CD14-positive monocyte (primary cell): ENCODE results near the gene KIRREL3. TPM values are rescaled to one million over a fixed set of nuclear protein-coding genes. Genes with fewer than 3 reads are reported as not detected.

Experiments
- DNase-seq, 3 donors: peaks; one replicate each; pipeline ENCODE4 v3.0.0-alpha.2; 2011 to 2022
- H2AFZ ChIP-seq: 2 replicates; pipeline ENCODE4 v1.6.0; 2012; ENCODE audit warnings: mild to moderate bottlenecking, low read depth, low read length, inconsistent platforms; ENCODE audit not compliant: insufficient read depth, poor library complexity, severe bottlenecking
- H3K27ac ChIP-seq, 2 donors: 1 replicate in 1 of 2; 2 replicates in 1 of 2; pipeline ENCODE4 v1.5.1; 2012 to 2013; ENCODE audit warnings: low read length in 2 of 2, control low read depth in 1 of 2, inconsistent platforms in 1 of 2, low read depth in 1 of 2, mild to moderate bottlenecking in 1 of 2
- H3K27me3 ChIP-seq, 2 donors: one replicate each; pipeline versions ENCODE4 v1.6.0 to v1.6.1; 2011 to 2013; ENCODE audit warnings: low read length in 2 of 2; ENCODE audit not compliant: control insufficient read depth in 2 of 2, insufficient read depth in 2 of 2
- H3K36me3 ChIP-seq, 2 donors: replicated peaks in 1 of 2; 1 replicate in 1 of 2; 2 replicates in 1 of 2; pipeline versions ENCODE4 v1.5.1 to v1.6.1; 2012 to 2013; ENCODE audit warnings: low read length in 2 of 2, control low read depth in 1 of 2, inconsistent platforms in 1 of 2, mild to moderate bottlenecking in 1 of 2; ENCODE audit not compliant: insufficient read depth in 2 of 2, control insufficient read depth in 1 of 2
- H3K4me1 ChIP-seq, 2 donors: 1 replicate in 1 of 2; 2 replicates in 1 of 2; pipeline versions ENCODE4 v1.5.1 to v1.6.1; 2012 to 2013; ENCODE audit warnings: low read length in 2 of 2, control low read depth in 1 of 2, inconsistent platforms in 1 of 2, mild to moderate bottlenecking in 1 of 2, moderate library complexity in 1 of 2; ENCODE audit not compliant: insufficient read depth in 2 of 2, control insufficient read depth in 1 of 2
- H3K4me2 ChIP-seq: replicated peaks from 2 replicates; pipeline ENCODE3; 2012; ENCODE audit warnings: low read length, moderate library complexity, mild to moderate bottlenecking; ENCODE audit not compliant: poor library complexity, severe bottlenecking; ENCODE audit errors: extremely low read depth
- H3K4me3 ChIP-seq, 3 experiments: fragments of 200-600 bp in 1 of 3; sonication (generic) in 1 of 3; replicated peaks in 1 of 3; 1 replicate in 2 of 3; 2 replicates in 1 of 3; pipeline ENCODE4 v1.5.1; 2011 to 2013; ENCODE audit warnings: low read length in 3 of 3, mild to moderate bottlenecking in 3 of 3, control low read depth in 2 of 3, low read depth in 2 of 3, inconsistent platforms in 1 of 3, moderate library complexity in 1 of 3
- H3K79me2 ChIP-seq: 2 replicates; pipeline ENCODE4 v1.6.0; 2012; ENCODE audit warnings: mild to moderate bottlenecking, control low read depth, inconsistent platforms, low read length, moderate library complexity; ENCODE audit not compliant: insufficient read depth
- H3K9ac ChIP-seq: 2 replicates; pipeline ENCODE4 v1.6.0; 2017; ENCODE audit warnings: low read length, mild to moderate bottlenecking; ENCODE audit not compliant: insufficient read depth, poor library complexity, severe bottlenecking
- H3K9me3 ChIP-seq, 2 donors: replicated peaks in 1 of 2; 1 replicate in 1 of 2; 2 replicates in 1 of 2; pipeline versions ENCODE4 v1.5.1 to v1.6.1; 2012 to 2013; ENCODE audit warnings: low read length in 2 of 2, control low read depth in 1 of 2; ENCODE audit not compliant: control insufficient read depth in 1 of 2, insufficient read depth in 1 of 2
- H4K20me1 ChIP-seq: 2 replicates; pipeline ENCODE4 v1.6.0; 2012; ENCODE audit warnings: mild to moderate bottlenecking, low read length, control low read depth, moderate library complexity; ENCODE audit not compliant: insufficient read depth
- H3K27ac Mint-ChIP-seq, 7 donors: one replicate each; pipeline ENCODE4 v1.8.0; 2020; ENCODE audit warnings: mild to moderate bottlenecking in 7 of 7, mixed read lengths in 7 of 7, moderate library complexity in 6 of 7, inconsistent platforms in 2 of 7
- H3K27me3 Mint-ChIP-seq, 3 donors: one replicate each; pipeline ENCODE4 v1.8.0; 2021 to 2022; ENCODE audit warnings: low read depth in 3 of 3, mild to moderate bottlenecking in 3 of 3, mixed read lengths in 3 of 3, moderate library complexity in 3 of 3, inconsistent platforms in 1 of 3
- H3K36me3 Mint-ChIP-seq, 2 donors: one replicate each; pipeline ENCODE4 v1.8.0; 2020; ENCODE audit warnings: mixed read lengths in 2 of 2, inconsistent platforms in 1 of 2, mild to moderate bottlenecking in 1 of 2
- H3K4me1 Mint-ChIP-seq: one replicate; pipeline ENCODE4 v1.8.0; 2020; ENCODE audit warnings: mild to moderate bottlenecking, mixed read lengths
- H3K4me3 Mint-ChIP-seq, 2 donors: one replicate each; pipeline ENCODE4 v1.8.0; 2020; ENCODE audit warnings: mild to moderate bottlenecking in 2 of 2, mixed read lengths in 2 of 2, moderate library complexity in 1 of 2
- H3K9me3 Mint-ChIP-seq, 7 donors: one replicate each; pipeline ENCODE4 v1.8.0; 2020 to 2022; ENCODE audit warnings: mixed read lengths in 7 of 7, mild to moderate bottlenecking in 6 of 7, moderate library complexity in 6 of 7, inconsistent platforms in 2 of 7
- WGBS: methylation state at CpG from one replicate; pipeline ENCODE4 v1.1.5; 2013; ENCODE audit warnings: missing lambda C conversion rate; ENCODE audit not compliant: insufficient coverage; 5-methylcytosine and 5-hydroxymethylcytosine counted together
- intact Hi-C, 2 donors: fragments of 100-400 bp; cut with micrococcal nuclease; formaldehyde crosslinking; loops; one replicate each; pipeline versions ENCODE4 v1.15.0 to v1.15.1; 2023
- polyA plus RNA-seq, 3 donors: library from polyadenylated mRNA; depleted of rRNA in 1 of 3; unstranded in 2 of 3; stranded (reverse) in 1 of 3; fragments of 300-500 nt in 2 of 3; fragments of >200 nt in 1 of 3; fragmentation: Illumina TruSeq in 2 of 3; gene quantifications; 1 replicate in 2 of 3; 2 replicates in 1 of 3; pipeline ENCODE4 v1.2.3, GENCODE V29; 2012 to 2021
- TF ChIP-seq, protein P1 (sequence below): fragments of 200-600 bp; IDR thresholded peaks from one replicate; pipeline ENCODE4 v1.8.0; 2022; ENCODE audit warnings: antibody characterized with exemption, mild to moderate bottlenecking

Gene KIRREL3
- polyA plus RNA-seq, 3 donors, result not detected

DNA sequence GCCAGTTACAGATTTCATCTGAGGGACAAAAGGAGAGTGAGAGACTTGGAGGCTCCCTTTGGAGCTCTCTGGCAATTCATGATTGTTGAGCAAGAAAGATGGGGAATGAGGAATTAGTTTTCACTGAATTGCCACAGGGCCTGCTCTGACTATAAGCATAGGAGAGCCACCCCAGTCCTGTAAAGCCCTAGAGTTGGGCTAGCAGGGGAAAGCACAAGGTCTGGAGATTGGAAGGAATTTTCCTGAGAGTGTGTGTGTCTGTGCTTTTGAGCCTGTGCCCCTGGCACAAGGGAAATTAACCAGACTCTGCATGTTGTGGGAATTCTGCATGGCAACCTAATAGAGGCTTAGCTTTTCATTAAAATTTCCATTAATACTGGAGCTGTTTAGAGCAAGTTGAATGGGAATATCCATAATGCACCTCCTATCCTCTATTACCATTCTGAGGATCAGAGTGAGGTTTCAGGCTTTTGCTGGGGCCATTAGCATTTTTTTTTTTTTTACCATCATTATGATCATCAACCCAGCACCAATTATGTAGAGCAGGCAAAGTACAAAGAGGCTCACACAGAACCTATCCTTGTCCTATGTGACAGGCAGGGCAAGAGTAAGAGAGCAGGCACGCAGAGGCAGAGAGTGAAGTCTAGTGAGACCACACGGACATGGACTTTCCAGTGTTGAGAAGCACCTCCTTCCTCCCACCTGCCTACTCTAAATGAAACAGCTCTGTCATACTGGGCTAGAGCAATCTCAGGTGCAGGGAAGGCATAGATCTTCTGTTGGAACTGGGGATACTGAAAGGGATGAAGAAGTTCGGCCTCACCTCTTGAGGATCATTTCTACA, 336.6 kb downstream of the KIRREL3 start:
- H3K4me1 Mint-ChIP-seq, result no peaks in the 10 kb centered on the region
- no peaks in the 10 kb centered on the region for H3K79me2 ChIP-seq
- no peaks in the 10 kb centered on the region for H3K9me3 Mint-ChIP-seq
- H2AFZ ChIP-seq, result no peak overlapping the region
- intact Hi-C loops, result no loop called here
- H3K27me3 Mint-ChIP-seq, result peaks cover 0 to 10% (median 7%) of the 10 kb centered on the region in 3 donors
- H3K4me3 Mint-ChIP-seq, result no peak overlapping the region
- H3K27me3 ChIP-seq, result no peaks in the 10 kb centered on the region
- H3K4me3 ChIP-seq, result no peak overlapping the region
- no peak overlapping the region for H3K27ac ChIP-seq
- DNase-seq, result no peak
- H3K36me3 Mint-ChIP-seq, result no peaks in the 10 kb centered on the region
- TF ChIP-seq, protein P1, sequence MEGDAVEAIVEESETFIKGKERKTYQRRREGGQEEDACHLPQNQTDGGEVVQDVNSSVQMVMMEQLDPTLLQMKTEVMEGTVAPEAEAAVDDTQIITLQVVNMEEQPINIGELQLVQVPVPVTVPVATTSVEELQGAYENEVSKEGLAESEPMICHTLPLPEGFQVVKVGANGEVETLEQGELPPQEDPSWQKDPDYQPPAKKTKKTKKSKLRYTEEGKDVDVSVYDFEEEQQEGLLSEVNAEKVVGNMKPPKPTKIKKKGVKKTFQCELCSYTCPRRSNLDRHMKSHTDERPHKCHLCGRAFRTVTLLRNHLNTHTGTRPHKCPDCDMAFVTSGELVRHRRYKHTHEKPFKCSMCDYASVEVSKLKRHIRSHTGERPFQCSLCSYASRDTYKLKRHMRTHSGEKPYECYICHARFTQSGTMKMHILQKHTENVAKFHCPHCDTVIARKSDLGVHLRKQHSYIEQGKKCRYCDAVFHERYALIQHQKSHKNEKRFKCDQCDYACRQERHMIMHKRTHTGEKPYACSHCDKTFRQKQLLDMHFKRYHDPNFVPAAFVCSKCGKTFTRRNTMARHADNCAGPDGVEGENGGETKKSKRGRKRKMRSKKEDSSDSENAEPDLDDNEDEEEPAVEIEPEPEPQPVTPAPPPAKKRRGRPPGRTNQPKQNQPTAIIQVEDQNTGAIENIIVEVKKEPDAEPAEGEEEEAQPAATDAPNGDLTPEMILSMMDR, result no peak
- H3K27ac Mint-ChIP-seq, result peak overlapping the region in 1 of 7 donors; percentile 76
- H3K9me3 ChIP-seq, result no peaks in the 10 kb centered on the region
- no peaks in the 10 kb centered on the region for H3K4me1 ChIP-seq
- no peaks in the 10 kb centered on the region for H3K36me3 ChIP-seq
- H3K9ac ChIP-seq, result no peak overlapping the region
- no peaks in the 10 kb centered on the region for H4K20me1 ChIP-seq
- WGBS, result 100% methylated on average over 1 of the region's 3 CpGs
- H3K4me2 ChIP-seq, result no peak overlapping the region

DNA sequence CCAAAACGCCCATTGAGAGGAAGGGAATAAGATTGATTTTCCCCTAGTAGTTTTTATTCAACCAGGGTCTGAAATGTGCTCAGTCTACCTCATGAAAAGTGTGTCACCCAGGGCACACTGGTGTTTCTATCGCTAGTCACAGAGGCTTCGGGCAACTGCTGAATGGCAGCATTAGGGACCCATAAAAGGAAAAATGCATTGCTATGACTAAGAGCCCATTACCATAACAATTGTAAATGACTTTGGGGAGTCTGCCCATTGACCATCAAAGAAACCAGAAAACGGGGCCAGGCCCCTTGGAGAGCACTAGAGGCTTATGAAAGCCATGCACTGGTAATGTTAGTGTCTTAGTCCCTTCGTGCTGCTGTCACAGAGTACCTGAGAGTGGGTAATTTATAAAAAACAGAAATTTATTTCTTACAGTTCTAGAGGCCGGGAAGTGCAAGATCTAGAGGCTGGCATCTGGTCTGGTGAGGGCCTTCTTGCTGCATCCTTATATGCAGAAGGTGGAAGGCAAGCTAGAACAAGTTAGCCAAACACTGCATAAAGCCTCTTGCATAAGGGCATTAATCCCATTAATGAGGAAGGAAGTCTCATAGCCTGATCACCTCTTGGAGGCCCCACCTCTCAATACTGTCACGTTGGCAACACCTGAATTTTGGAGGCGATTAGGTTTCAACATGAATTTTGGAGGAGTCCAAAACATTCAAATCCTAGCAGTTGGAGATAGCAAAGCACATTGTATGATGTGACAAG, 338.4 kb downstream of the KIRREL3 start:
- DNase-seq, result no peak
- Histone ChIP-seq H3K4me2 (no peak overlapping the region), H3K36me3 (no peaks in the 10 kb centered on the region), H3K4me3 (no peak overlapping the region), H4K20me1 (no peaks in the 10 kb centered on the region), H3K27ac (no peak overlapping the region), H3K4me1 (no peaks in the 10 kb centered on the region), H3K9ac (no peak overlapping the region), H3K9me3 (no peaks in the 10 kb centered on the region), H3K79me2 (no peaks in the 10 kb centered on the region), H2AFZ (no peak overlapping the region), H3K27me3 (no peaks in the 10 kb centered on the region)
- H3K27ac Mint-ChIP-seq, result no peak overlapping the region
- peaks cover 0 to 8% (median 3%) of the 10 kb centered on the region in 3 donors for H3K27me3 Mint-ChIP-seq
- H3K9me3 Mint-ChIP-seq, result no peaks in the 10 kb centered on the region
- TF ChIP-seq, protein P1, result no peak
- 100% methylated on average over 1 of the region's 8 CpGs for WGBS
- intact Hi-C loops, result no loop called here
- no peaks in the 10 kb centered on the region for H3K36me3 Mint-ChIP-seq
- H3K4me3 Mint-ChIP-seq, result no peak overlapping the region
- no peaks in the 10 kb centered on the region for H3K4me1 Mint-ChIP-seq
